Fibroblast of skin of right biceps (primary cell): Measurements from ENCODE around the gene NETO2.
"Not testable (repeated sequence)": the region's sequence is repeated elsewhere in the genome, so short reads cannot be mapped to it uniquely, and the experiment has no call there.

Experiments
- DNase-seq: peaks from one replicate; pipeline ENCODE4 v3.0.0-alpha.2; 2013

NETO2 gene

GRCh38 chr16:47132308-47132707 lies 11.4 kb downstream of the NETO2 start:
- DNase-seq = no peak

- no peak for DNase-seq
These were observed 13.8 kb downstream of the NETO2 start for GRCh38 chr16:47129755-47130435.

- DNase-seq = no peak
These were observed 16.2 kb downstream of the NETO2 start for GRCh38 chr16:47127541-47127940.

- no peak for DNase-seq
These were observed 18.0 kb downstream of the NETO2 start for GRCh38 chr16:47125757-47126156.

GRCh38 chr16:47113130-47113529 lies 30.6 kb downstream of the NETO2 start:
- no peak for DNase-seq

- no peak for DNase-seq
These were observed 32.8 kb downstream of the NETO2 start for GRCh38 chr16:47110939-47111338.

GRCh38 chr16:47109361-47109760 lies 34.4 kb downstream of the NETO2 start:
- no peak for DNase-seq

- DNase-seq = not testable (repeated sequence)
These were observed 40.8 kb downstream of the NETO2 start for GRCh38 chr16:47102921-47103320.

- DNase-seq = not testable (repeated sequence)
These were observed 46.6 kb downstream of the NETO2 start for GRCh38 chr16:47097154-47097553.

- no peak for DNase-seq
These were observed 47.4 kb downstream of the NETO2 start for GRCh38 chr16:47096297-47096696.

- no peak for DNase-seq
These were observed 59.5 kb downstream of the NETO2 start for GRCh38 chr16:47084198-47084597.

- DNase-seq = no peak
These were observed 61.5 kb downstream of the NETO2 start for GRCh38 chr16:47082099-47082865.

- no peak for DNase-seq
These were observed 62.6 kb downstream of the NETO2 start for GRCh38 chr16:47081115-47081514.

- no peak for DNase-seq
These were observed 63.9 kb downstream of the NETO2 start for GRCh38 chr16:47079860-47080259.

- DNase-seq = no peak
These were observed 70.3 kb downstream of the NETO2 start for GRCh38 chr16:47073223-47074155.

- no peak for DNase-seq
These were observed 71.6 kb downstream of the NETO2 start for GRCh38 chr16:47072158-47072557.

- no peak for DNase-seq
These were observed 73.7 kb downstream of the NETO2 start for GRCh38 chr16:47069841-47070584.

- DNase-seq = no peak
These were observed 74.4 kb downstream of the NETO2 start for GRCh38 chr16:47069313-47069712.

GRCh38 chr16:47067203-47067602 lies 76.5 kb downstream of the NETO2 start:
- no peak for DNase-seq

GRCh38 chr16:47065766-47066688 lies 77.7 kb downstream of the NETO2 start:
- DNase-seq = no peak

GRCh38 chr16:47064775-47065174 lies 79.0 kb downstream of the NETO2 start:
- DNase-seq = no peak
